Spleen (tissue), 11 donors: ENCODE measurements around the gene OLIG3. TPM values are rescaled to one million over a fixed set of nuclear protein-coding genes. Genes with fewer than 3 reads are reported as not detected.

Source experiments
- DNase-seq: peaks from one replicate; pipeline ENCODE4 v3.0.0-alpha.2; 2020
- H3K27ac ChIP-seq, 8 donors: fragments of 200-600 bp; sonication (generic) in 7 of 8; 1 replicate in 4 of 8; 2 replicates in 4 of 8; pipeline versions ENCODE4 v1.5.0 to v1.8.0; 2016 to 2021; ENCODE audit warnings: inconsistent platforms in 4 of 8, mild to moderate bottlenecking in 4 of 8, moderate library complexity in 1 of 8
- H3K27me3 ChIP-seq, 7 donors: fragments of 200-600 bp; sonication (generic) in 6 of 7; replicated peaks in 1 of 7; 1 replicate in 4 of 7; 2 replicates in 3 of 7; pipeline versions ENCODE4 v1.5.0 to v1.8.0; 2016 to 2021; ENCODE audit warnings: inconsistent platforms in 3 of 7, mild to moderate bottlenecking in 1 of 7
- H3K36me3 ChIP-seq, 6 donors: fragments of 200-600 bp; sonication (generic) in 5 of 6; 1 replicate in 4 of 6; 2 replicates in 2 of 6; pipeline versions ENCODE4 v1.5.0 to v1.8.0; 2016 to 2021; ENCODE audit warnings: inconsistent platforms in 2 of 6
- H3K4me1 ChIP-seq, 6 donors: fragments of 200-600 bp; sonication (generic) in 5 of 6; 1 replicate in 3 of 6; 2 replicates in 3 of 6; pipeline versions ENCODE4 v1.5.0 to v1.8.0; 2016 to 2021; ENCODE audit warnings: inconsistent platforms in 3 of 6
- H3K4me3 ChIP-seq, 8 donors: fragments of 200-600 bp; sonication (generic) in 7 of 8; 1 replicate in 4 of 8; 2 replicates in 4 of 8; pipeline versions ENCODE4 v1.5.0 to v1.8.0; 2016 to 2021; ENCODE audit warnings: inconsistent platforms in 4 of 8, mild to moderate bottlenecking in 4 of 8, moderate library complexity in 2 of 8
- H3K9me3 ChIP-seq, 8 donors: fragments of 200-600 bp; sonication (generic) in 7 of 8; 1 replicate in 4 of 8; 2 replicates in 4 of 8; pipeline versions ENCODE4 v1.5.0 to v1.8.0; 2016 to 2021; ENCODE audit warnings: inconsistent platforms in 4 of 8
- CTCF ChIP-seq, 11 experiments: fragments of 200-600 bp in 7 of 11; fragments of 450-650 bp in 4 of 11; sonication (generic) in 4 of 11; IDR thresholded peaks in 8 of 11; conservative IDR thresholded peaks in 3 of 11; 1 replicate in 7 of 11; 2 replicates in 4 of 11; pipeline versions ENCODE4 v1.4.0 to v1.8.0; 2016 to 2021; ENCODE audit warnings: antibody characterized with exemption in 11 of 11, inconsistent platforms in 4 of 11, mild to moderate bottlenecking in 1 of 11
- POLR2A ChIP-seq, 3 donors: fragments of 450-650 bp; IDR thresholded peaks; one replicate each; pipeline ENCODE4 v1.5.1; 2017; ENCODE audit warnings: antibody characterized with exemption in 3 of 3, mild to moderate bottlenecking in 1 of 3
- POLR2AphosphoS5 ChIP-seq, 3 donors: sonication (generic); formaldehyde crosslinking; IDR thresholded peaks; one replicate each; pipeline ENCODE4 v1.5.1; 2017; ENCODE audit warnings: antibody characterized with exemption in 3 of 3
- WGBS, 5 donors: extraction: QIAGEN DNeasy Blood & Tissue Kit in 3 of 5; methylation state at CpG; one replicate each; pipeline versions ENCODE4 v1.1.5 to v1.1.7; 2013 to 2018; 5-methylcytosine and 5-hydroxymethylcytosine counted together
- intact Hi-C: fragments of 100-400 bp; cut with DNase I; formaldehyde crosslinking; loops from one replicate; pipeline ENCODE4 v1.15.0; 2023; ENCODE audit warnings: low total_unique reads
- polyA plus RNA-seq, 3 donors: library from polyadenylated mRNA; stranded (reverse); fragments of 200-250 nt; gene quantifications; one replicate each; pipeline ENCODE4 v1.2.1, GENCODE V29; 2013
- total RNA-seq, 7 donors: library from RNA; depleted of rRNA in 3 of 7; stranded (reverse); fragments of >200 nt in 3 of 7; fragmentation: NEBNext Ultra II Directional in 4 of 7; extraction: Animal tissue kit (Norgen Biotek cat#: 25700) in 4 of 7; gene quantifications; one replicate each; pipeline versions ENCODE4 v1.1.0 to v1.2.1, GENCODE V29; 2016 to 2021
- donor health status: healthy with polysubstance abuse.
- donor health status: DM: no; HTN: no; CAD: no; lungs with moderate emphysema.
- donor health status: DM: no; HTN: no; CAD: no.
- donor health status: Bipolar disorder and iron deficiency.
- donor health status: healthy.
- donor health status: DM: no; HTN: no; CAD: no.
- donor health status: DM: yes; HTN: yes; CAD: no.

OLIG3 gene
- total and polyA plus RNA-seq, 10 donors: not detected

GRCh38 chr6:137498481-137499190 lies 4.4 kb upstream of the OLIG3 start:
- peaks cover 8 to 48% (median 39%) of the 10 kb centered on the region in 6 donors for H3K4me1 ChIP-seq
- H3K9me3 ChIP-seq: peaks cover 0 to under 1% (median 0%) of the 10 kb centered on the region in 8 donors
- peaks cover 8 to 100% (median 76%) of the 10 kb centered on the region in 7 donors for H3K27me3 ChIP-seq
- no peak overlapping the region for H3K27ac ChIP-seq
- H3K4me3 ChIP-seq: peak overlapping the region in 1 of 8 donors; percentile 4
- DNase-seq: no peak
- 14 to 20% (median 16%) methylated on average over 11 of the region's 11 CpGs for WGBS, 5 donors
- intact Hi-C loops: no loop called here
- no peak for TF ChIP-seq POLR2AphosphoS5 (IDR thresholded peaks at IDR 0.05)
- TF ChIP-seq CTCF (IDR thresholded peaks at IDR 0.05 in 8 of 11, conservative IDR thresholded peaks at IDR 0.05 in 3 of 11): no peak
- TF ChIP-seq POLR2A (IDR thresholded peaks at IDR 0.05): no peak
- no peaks in the 10 kb centered on the region for H3K36me3 ChIP-seq

- H3K9me3 ChIP-seq: peaks cover 0 to 3% (median 0%) of the 10 kb centered on the region in 8 donors
- intact Hi-C loops: no loop called here
- H3K36me3 ChIP-seq: no peaks in the 10 kb centered on the region
- no peak overlapping the region for H3K27ac ChIP-seq
- 4 to 16% (median 6%) methylated on average over 15 to 60 of the region's 60 CpGs for WGBS, 5 donors
- H3K27me3 ChIP-seq: peaks cover 13 to 100% (median 81%) of the 10 kb centered on the region in 7 donors
- TF ChIP-seq POLR2A (IDR thresholded peaks at IDR 0.05) (no peak), CTCF (IDR thresholded peaks at IDR 0.05 in 8 of 11, conservative IDR thresholded peaks at IDR 0.05 in 3 of 11) (no peak), POLR2AphosphoS5 (IDR thresholded peaks at IDR 0.05) (no peak)
- H3K4me1 ChIP-seq: peaks cover 8 to 55% (median 47%) of the 10 kb centered on the region in 6 donors
- H3K4me3 ChIP-seq: peak overlapping the region in 7 of 8 donors; percentile 0 to 56 (median 19)
- DNase-seq: no peak
These were observed 3.7 kb upstream of the OLIG3 start for GRCh38 chr6:137497721-137498463.

GRCh38 chr6:137496909-137497720 lies 2.9 kb upstream of the OLIG3 start:
- WGBS, 5 donors: 7 to 12% (median 8%) methylated on average over 45 to 47 of the region's 47 CpGs
- peaks cover 0 to 3% (median 0%) of the 10 kb centered on the region in 8 donors for H3K9me3 ChIP-seq
- H3K36me3 ChIP-seq: no peaks in the 10 kb centered on the region
- TF ChIP-seq POLR2AphosphoS5 (IDR thresholded peaks at IDR 0.05): no peak
- TF ChIP-seq CTCF (IDR thresholded peaks at IDR 0.05 in 8 of 11, conservative IDR thresholded peaks at IDR 0.05 in 3 of 11): no peak
- DNase-seq: no peak
- intact Hi-C loops: no loop called here
- peaks cover 13 to 100% (median 86%) of the 10 kb centered on the region in 7 donors for H3K27me3 ChIP-seq
- H3K27ac ChIP-seq: no peak overlapping the region
- peaks cover 8 to 61% (median 50%) of the 10 kb centered on the region in 6 donors for H3K4me1 ChIP-seq
- peak overlapping the region in 7 of 8 donors; percentile 0 to 56 (median 19) for H3K4me3 ChIP-seq
